NCI-H2029 treated with DMSO at 0.1 percent for 48 hours (cell line): Measurements from ENCODE around the gene NFATC3.
"Not testable (repeated sequence)": the region's sequence is repeated elsewhere in the genome, so short reads cannot be mapped to it uniquely, and the experiment has no call there.

Experiments used
- DNase-seq: peaks from one replicate; lab custom pipeline; 2025; lab: John Stamatoyannopoulos, UW

NFATC3 gene

DNA sequence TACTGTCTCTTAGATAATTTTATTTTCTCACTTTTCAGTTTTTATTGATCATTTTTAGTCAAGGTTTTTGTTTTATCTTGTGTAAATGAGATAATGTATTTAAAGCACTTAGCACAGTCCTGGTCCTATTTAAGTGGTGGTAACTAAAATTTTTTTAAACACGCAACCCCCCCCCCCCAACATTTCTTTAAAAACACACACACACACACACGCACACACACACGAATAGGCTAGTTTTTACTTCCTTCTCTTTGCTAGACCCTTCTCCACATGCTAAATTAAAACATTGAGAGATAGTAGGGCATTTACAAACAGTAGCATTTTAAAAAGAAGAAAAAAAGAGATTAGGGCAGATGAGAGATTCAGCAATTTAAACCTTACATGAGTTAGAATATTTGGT, 5.0 kb downstream of the NFATC3 start:
- no peak for DNase-seq

DNA sequence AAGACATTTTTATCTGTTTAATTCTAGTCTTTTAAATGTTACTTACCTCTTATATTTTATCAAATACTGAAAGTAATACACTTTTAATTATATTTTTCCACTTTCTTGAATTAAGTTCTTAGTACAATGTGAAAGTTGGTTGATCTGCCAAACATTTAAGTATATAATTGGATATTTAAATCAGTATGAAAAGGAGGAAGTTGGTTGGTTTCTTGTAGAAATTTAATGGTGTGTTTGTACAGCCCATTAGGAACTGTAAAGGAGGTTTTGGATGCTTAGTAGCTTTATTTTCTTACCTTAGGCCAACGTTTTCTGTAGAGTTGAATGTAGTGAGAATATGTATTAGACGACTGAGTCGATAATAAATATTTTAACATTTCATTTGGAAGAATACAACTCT, 5.4 kb downstream of the NFATC3 start:
- no peak for DNase-seq

DNA sequence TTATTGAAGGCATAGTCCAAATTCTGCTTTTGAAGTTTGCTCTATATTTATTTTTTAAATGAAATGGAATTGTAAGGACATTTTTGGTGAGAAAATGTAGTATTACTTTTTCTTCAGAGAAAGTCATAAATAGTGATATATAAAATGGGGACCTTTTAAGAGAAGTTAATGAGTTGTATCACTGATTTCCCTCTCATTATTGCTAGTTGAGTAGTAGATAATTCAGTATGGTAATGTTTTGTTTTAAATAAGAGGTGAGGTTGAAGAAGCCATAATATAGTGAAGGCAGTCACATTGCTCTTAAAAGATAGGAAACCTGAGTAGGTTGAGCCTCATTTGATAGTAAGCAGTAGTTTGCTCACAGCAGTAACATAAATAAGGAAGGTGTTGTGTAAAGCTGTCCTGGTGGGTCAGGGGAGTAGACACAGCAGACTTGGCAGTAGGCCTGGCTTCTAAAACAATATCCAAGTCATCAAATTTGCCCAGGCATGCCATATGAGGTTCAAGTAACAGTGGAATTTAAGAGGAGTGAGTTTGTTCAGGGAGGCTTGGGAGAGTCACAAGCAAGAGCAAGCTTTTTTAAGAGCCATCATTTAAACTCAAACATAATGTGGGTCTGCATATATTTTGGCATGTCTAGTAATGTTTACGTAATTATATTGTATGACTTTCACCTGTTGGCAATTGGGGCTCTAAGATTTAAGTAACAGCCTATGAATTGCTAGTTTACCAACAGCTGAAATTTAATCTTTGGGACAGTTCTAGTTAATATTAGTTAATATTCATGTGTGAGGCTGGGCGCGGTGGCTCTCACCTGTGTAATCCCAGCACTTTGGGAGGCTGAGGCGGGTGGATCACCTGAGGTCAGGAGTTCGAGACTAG, 6.5 kb downstream of the NFATC3 start:
- peak; percentile 20 for DNase-seq

DNA sequence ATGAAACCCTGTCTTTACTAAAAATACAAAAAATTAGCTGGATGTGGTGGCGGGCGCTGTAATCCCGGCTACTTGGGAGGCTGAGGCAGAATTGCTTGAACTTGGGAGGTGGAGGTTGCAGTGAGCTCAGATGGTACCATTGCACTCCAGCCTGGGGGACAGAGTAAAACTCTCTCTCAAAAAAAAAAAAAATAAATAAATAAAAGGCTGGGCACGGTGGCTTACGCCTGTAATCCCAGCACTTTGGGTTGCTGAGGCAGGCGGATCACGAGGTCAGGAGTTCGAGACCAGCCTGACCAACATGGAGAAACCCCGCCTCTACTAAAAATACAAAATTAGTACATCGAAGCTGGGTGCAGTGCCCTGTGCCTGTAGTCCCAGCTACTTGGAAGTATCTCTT, 7.1 kb downstream of the NFATC3 start:
- DNase-seq = not testable (repeated sequence)

DNA sequence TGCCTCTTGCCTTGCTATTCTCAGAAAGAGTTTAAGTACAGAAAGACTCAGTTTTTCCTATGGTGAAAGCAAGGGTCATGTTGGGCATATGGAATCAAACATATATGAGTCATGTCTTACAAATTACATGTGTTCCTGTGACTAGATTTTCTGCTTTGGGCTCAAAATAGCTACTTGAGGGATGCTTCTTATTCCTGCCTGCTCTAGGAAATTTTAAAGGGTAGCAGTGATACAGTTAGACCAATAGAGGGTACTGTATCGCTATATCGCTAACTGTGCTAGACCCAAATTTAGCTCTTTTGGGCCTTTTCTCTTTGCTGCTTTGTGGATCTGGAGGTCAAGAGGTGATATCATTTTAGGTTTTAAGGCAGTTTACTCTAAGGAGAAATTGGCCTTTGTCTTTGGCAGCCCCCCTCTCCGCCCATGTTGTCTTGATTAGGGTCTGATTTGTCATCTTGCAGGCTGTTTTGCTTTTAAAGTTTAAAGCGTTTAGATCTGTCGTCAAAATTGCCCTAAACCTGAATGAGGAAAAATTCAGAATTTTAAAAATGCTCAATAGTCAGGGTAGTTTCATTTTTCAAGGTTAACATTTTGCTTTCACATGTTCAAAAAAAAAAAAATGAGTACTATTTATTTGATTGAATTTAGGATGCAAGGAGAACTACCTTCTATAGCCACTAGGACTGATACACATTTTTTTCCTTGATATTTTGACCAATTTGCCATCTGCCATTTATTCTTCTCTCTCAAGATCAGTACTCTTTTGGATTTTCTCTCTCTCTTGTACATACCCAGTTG, 8.8 kb downstream of the NFATC3 start:
- no peak for DNase-seq

DNA sequence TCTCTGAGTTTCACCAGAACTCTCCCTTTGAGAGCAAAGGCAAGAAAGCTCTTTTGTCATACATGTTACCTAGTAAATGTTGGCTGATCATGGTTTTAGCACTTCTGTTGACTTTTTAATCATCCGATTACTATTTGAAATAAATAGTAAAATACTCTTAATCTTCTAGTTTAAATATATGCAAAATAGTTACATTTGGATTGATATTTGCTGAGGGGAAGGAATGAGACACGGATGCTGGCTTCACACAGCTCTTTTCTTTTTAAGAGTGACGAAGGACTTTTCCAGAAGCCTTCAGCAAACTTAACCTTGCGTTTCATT, 9.4 kb downstream of the NFATC3 start:
- DNase-seq = no peak

DNA sequence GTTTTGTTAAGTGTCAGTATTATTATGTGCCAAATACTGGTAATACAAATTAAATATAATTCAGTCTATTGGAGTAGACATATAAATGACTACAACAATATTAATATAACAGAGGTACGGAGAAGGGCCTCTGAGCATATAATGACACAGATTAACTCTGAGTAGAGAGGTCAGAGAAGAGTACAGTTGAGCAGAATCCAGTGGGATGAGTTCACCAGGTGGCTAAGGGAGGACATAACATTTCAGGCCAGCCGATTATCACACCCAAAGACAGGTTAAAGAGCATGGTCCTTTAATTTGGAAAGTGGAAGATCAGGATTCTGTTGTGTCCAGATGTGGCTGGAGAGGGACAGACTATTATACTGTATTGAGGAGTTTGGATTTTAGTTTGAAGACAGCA, 11.3 kb downstream of the NFATC3 start:
- no peak for DNase-seq

DNA sequence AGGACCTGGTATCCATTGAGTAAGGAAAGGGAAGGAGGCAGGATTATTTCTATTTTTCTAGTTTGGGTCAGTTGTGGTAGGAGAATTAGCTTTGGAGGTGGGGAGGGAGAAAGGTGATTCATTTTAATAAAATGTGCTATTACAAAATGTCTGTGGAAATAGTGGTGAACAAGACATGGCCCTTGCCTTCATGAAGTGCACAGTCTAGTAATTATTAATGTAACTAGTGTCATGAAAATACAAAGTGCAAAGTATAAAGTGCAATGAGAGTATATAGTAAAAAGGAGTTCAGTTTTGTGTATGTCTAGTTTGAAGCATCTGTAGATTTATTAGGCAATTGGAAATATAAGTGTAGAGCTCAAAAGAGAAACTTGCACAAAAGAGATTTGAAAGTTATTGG, 11.9 kb downstream of the NFATC3 start:
- DNase-seq = no peak

DNA sequence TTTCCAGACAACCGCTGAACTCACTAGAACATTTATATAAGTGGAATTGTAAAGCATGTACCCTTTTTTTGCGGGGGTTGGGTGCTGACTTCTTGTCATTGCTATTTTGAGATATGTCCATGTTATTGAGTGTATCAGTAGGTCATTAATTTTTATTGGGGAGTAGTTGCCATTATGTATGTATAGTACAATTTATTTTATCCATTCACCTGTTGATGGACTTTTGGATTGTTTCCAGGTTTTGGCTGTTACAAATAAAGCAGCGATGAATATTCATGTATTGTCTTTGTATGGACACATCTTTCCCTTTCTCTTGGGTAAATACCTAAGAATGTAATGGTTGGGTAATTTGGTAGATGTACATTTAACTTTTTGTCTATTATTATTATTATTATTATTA, 12.7 kb downstream of the NFATC3 start:
- DNase-seq = no peak

DNA sequence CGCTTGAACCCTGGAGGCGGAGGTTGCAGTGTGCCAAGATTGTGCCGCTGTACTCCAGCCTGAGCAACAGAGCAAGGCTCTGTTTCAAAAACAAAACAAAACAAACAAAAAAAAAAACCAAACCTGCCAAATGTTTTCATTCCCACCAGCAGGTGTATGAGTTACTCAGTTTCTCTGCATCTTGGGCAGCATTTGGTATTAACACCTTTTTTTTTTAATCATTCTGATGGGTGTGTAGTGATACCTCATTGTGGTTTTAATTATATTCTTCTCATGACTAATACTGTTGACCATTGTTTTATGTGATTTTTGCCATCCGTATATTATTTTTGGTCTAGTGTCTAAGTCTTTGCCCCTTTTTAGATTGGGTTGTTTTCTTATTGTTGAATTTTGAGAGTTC, 15.3 kb downstream of the NFATC3 start:
- DNase-seq = no peak

DNA sequence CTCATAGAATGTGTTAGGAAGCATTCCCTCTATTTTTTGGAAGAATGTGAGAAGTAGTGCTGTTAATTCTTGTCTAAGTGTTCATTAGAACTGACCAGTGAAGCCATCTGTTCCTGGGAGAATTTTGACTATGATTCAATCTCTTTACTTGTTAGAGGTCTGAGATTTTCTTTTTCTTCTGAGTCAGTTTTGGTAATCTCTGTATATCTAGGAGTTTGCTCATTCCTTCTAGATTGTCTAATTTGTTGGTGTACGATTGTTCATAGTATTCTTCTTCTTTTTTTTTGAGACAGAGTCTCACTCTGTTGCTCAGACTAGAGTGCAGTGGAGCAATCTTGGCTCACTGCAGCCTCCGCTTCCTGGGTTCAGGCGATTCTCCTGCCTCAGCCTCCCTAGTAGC, 20.4 kb downstream of the NFATC3 start:
- no peak for DNase-seq

DNA sequence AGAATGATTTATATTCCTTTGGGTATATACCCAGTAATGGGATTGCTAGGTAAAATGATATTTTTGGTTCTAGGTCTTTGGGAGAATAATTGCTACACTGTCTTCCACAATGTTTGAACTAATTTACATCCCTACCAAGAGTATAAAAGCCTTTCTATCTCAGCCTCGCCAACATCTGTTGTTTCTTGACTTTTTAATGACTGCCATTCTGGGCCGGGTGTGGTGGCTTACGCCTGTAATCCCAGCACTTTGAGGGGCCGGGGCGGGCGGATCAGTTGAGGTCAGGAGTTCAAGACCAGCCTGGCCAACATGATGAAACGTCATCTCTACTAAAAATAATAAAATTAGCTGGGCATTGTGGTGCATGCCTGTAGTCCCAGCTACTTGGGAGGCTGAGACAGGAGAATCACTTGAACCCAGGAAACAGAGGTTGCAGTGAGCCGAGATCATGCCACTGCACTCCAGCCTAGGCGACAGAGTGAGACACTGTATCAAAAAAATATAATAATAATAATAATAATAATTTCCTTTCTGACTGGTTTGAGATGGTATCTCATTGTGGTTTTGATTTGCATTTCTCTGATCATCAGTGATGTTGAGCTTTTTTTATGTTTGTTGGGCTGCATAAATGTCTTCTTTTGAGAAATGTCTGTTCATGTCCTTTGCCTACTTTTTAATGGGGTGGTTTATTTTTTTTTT, 22.2 kb downstream of the NFATC3 start:
- DNase-seq = not testable (repeated sequence)

DNA sequence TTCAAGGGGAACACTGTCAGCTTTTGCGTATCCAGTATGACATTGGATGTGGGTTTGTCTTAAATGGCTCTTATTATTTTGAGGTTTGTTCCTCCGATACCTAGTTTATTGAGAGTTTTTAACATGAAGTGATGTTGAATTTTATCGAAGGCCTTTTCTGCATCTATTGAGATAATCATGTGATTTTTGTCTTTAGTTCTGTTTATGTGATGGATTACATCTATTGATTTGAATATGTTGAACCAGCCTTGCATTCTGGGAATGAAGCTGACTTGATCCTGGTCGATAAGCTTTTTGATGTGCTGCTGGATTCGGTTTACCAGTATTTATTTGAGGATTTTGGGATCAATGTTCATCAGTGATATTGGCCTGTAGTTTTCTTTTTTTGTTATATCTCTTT, 24.0 kb downstream of the NFATC3 start:
- DNase-seq = not testable (repeated sequence)

DNA sequence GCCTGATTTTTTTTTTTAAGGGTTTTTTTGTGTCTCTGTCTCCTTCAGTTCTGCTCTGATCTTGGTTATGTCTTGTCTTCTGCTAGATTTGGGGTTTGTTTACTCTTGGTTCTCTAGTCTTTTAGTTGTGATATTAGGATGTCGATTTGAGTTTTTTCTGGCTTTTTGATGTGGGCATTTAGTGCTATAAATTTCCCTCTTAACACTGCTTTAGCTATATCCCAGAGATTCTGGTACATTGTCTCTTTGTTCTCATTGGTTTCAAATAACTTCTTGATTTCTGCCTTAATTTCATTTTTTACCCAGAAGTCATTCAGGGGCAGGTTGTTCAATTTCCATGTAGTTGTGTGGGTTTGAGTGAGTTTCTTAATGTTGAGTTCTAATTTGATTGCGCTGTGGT, 25.4 kb downstream of the NFATC3 start:
- DNase-seq = not testable (repeated sequence)

DNA sequence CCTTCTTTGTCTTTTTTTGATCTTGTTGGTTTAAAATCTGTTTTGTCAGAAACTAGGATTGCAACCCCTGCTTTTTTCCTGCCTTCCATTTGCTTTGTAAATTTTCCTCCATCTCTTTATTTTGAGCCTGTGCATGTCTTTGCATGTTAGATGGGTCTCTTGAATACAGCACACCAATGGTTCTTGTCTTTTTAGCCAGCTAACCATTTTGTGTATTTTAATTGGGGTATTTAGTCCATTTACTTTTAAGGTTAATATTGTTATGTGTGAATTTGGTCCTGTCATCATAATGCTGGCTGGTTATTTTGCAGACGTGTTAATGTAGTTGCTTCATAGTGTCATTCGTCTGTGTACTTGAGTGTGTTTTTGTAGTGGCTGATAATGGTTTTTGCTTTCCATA, 26.2 kb downstream of the NFATC3 start:
- no peak for DNase-seq

DNA sequence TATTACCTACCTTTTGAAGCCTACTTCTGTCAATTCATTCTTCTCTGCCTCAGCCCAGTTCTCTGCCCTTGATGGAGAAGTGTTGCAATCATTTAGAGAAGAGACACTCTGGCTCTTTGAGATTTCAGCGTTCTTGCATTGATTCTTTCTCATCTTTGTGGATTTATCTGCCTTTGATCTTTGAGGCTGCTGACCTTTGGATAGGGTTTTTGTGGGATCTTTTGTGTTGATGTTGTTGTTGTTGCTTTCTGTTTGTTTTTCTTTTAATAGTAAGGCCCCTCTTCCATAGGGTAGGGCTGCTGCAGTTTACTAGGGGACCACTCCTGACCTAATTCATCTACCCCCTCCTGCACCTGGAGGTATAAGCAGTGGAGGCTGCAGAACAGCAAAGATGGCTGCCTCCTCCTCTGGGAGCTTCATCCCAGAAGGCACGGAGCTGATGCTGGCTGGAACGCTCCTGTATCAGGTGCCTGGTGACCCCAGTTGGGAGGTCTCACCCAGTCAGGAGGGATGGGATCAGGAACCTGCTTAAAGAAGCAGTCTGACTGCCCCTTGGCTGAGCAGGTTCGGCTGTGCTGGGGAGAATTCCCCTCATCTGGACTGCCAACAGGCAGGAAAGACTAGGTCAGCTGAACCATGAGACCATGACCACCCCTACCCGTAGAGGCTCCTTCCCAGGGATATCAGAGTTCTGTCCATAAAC, 28.0 kb downstream of the NFATC3 start:
- DNase-seq = no peak

DNA sequence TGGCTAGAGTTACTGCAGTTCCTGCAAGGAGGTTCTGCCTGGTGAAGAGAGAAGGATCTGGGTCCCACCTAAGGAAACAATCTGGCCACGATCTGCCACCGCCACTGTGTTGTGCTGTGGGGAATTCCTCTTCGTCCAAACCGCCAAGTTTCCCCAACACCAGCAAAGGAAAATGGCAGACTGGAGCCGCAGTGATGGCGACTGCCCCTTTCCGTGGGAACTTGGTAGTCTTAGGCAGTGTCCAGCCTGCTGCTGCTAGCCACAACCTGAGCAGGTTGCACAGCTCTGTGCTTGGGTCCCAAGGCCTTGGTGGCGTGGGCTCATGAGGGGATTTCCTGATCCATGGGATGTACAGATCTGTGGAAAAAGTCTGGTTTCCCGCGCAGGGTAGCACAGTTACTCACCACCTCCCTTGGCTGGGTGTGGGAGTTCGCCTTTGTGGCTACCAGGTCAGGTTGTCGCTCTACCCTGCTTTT, 28.6 kb downstream of the NFATC3 start:
- DNase-seq = no peak

DNA sequence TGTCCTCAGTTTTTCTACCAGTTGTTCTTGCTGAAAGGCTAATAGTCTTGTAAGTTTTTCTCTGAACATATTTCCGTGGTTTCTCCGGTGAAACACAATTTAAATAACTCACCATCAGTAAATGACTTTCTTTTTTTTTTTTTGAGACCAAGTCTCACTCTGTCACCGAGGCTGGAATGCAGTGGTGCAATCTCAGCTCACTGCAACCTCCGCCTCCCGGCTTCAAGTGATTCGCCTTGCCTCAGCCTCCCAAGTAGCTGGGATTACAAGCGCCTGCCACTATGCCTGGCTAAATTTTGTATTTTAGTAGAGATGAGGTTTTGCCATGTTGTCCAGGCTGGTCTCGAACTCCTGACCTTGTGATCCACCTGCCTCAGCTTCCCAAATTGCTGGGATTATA, 29.8 kb downstream of the NFATC3 start:
- not testable (repeated sequence) for DNase-seq

DNA sequence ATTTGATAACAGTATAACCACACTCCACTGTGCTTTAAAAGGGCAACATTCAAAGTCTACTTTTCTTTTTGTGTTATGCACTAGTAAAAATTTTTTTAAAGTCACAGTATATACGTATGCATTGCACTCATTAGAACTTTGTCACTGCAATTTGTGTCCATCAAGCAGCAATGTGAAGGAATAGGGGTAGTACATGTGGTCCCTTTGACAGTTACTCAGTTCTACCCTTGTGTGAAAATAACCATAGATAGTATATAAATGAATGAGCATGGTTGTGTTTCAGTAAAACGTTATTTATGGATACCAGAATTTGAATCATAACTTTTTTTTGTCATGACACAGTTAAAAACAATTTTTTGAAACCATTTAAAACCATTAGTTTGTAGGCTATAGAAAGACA, 30.7 kb downstream of the NFATC3 start:
- no peak for DNase-seq

DNA sequence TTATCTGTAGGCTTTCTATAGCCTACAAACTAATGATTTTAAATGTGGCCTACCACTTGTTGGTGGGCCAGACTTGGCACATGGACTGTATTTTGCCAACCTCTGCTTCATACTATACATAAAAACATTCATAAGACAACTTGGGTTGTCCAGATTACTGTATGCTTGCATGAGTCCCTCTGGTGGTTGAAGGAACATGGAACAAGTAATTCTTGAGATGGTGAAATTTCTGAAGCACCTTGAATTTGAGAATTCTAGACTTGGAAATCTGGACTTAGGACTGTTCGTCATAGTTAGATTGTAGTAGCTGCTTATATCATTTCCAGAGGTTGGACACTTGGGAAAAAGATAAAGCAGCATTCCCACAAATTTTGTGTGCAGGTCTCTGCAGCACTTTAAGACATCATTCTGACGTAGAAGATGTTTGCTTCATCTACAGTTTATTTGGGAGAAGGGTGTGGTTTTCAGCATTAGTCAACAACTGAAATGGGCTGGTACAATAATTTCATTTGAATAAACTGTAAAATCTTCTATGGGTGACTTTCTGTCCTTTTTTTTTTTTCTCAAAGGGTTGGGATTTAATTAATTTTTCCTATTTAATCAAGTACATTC, 31.2 kb downstream of the NFATC3 start:
- no peak for DNase-seq

DNA sequence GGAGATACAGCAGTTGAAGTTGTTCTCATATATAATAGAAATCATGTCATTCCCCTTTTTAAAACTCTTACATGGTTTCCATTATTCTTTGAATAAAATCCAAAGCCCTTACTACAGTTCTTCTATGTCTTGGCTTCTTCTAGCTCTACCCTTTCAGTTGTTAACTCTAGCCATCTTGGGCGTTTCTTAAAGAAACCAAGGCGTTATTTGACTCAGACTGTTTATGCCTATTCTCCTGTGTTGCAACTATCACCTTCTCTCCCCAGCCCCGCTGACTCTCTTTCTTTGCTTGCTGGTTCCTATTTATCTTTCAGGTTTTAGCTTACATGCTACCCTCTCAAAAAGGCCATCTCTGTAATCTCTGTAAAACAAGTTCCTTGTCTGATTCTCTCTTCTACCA, 32.7 kb downstream of the NFATC3 start:
- DNase-seq = no peak

DNA sequence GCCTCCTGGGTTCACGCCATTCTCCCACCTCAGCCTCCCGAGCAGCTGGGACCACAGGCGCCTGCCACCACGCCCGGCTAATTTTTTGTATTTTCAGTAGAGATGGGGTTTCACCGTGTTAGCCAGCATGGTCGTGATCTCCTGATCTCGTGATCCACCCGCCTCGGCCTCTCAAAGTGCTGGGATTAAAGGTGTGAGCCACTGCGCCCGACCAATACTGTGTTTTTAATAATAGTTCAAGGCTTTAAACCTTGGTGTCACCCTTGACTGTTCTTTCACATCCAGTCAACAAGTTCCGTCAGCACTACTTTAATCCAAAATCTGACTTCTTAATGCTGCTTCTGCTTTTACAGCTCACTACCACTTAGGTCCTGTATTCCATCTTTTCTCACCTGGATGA, 33.8 kb downstream of the NFATC3 start:
- not testable (repeated sequence) for DNase-seq
